Measurements from ENCODE around the gene CD7.

- TF ChIP-seq EP300 (IDR thresholded peaks at IDR 0.05) (no peak), CTCF (IDR thresholded peaks at IDR 0.05) (no peak), POLR2AphosphoS5 (IDR thresholded peaks at IDR 0.05) (no peak), POLR2A (IDR thresholded peaks at IDR 0.05) (no peak)
Observed at GRCh38 chr17:82331345-82331939, 14.0 kb upstream of the CD7 start.

Measured in stomach (tissue), 4 donors.